GM21737 (cell line): ENCODE measurements around the gene UBL4A.
A peak's percentile ranks its signal among the peaks of the same experiment; 100 is the strongest.

ENCODE experiments used
- ATAC-seq: cut with Tn5 transposase; IDR thresholded peaks from one replicate; pipeline ENCODE4 v1.9.1; 2021; ENCODE audit warnings: mild to moderate bottlenecking, moderate library complexity; ENCODE audit not compliant: unreplicated experiment

The UBL4A gene

DNA sequence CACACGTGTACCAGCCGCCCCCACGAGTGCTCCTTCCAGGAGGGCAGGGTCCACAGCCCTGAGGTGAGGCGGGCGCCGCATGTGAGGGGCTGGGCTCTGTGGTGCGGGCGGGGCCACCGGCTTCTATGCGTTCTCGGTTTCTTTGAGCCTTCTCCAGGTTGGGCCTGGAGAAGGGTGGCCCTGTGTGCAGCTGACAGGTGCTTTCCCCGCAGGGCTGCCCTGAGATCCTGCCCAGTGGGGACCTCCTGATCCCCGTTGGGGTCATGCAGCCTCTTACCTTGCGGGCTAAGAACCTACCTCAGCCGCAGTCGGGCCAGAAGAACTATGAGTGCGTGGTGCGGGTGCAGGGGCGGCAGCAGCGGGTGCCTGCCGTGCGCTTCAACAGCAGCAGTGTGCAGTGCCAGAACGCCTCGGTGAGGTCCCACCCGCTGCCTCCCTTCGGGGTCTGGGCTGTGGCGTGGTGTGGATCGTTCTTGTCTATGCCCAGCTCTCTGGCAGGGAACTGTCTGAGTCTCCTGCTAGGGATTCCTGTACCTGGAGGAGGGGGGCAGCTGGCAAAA lies 21.5 kb downstream of the UBL4A start:
- ATAC-seq: no peak

- no peak for ATAC-seq
Measured at GRCh38 chrX:154463611-154464220, 22.7 kb downstream of the UBL4A start.

GRCh38 chrX:154462396-154462795 lies 24.0 kb downstream of the UBL4A start:
- no peak for ATAC-seq

GRCh38 chrX:154460326-154460725 lies 26.1 kb downstream of the UBL4A start:
- no peak for ATAC-seq

- no peak for ATAC-seq
Measured at GRCh38 chrX:154459832-154460231, 26.6 kb downstream of the UBL4A start.

GRCh38 chrX:154458954-154459778 lies 27.2 kb downstream of the UBL4A start:
- ATAC-seq: no peak

DNA sequence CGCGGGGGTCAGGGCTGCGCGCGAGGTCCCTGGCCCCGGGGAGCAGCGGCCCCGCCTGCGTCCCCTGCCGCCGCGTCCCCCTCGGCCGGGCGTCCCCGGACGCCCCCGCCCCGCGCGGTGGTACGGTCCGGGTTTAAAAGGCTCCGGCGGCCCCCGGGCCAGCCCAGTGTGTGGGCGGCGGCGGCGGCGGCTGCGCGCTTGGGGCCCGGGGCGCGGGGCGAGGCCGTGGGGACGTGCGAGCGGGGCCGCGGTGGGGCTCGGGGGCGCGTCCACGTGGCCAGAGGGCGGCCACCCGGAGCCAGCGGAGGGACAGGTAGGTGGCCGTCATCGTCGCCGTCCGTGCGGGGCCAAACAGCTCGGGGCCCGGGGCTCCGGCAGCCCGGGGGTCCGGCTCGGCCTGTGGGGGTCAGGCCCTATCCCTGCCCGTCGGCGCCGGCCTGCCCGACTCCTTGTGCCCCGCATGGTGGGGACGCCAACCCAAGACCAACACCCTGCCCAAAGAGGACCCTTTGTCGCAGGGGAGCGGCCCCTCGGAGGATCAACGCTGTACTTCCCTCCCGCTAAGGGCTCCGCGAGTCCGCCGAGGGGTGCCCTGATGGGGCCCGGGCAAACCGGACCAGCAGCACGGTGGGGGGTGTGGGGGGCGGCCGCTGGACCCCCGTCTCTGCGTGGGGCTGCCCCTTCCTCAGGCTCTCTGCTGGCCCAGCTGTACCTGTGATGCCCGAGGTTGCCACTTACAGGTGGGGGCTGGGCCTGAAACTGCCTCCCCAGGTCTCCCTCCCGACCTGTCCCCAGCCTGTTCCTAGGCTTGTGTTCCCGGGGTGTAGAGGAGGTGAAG lies 28.1 kb downstream of the UBL4A start, which contains the start of gene PLXNA3:
PLXNA3 (plus strand) TSS at position 166 of the 838 bp plus-strand sequence. CDS start 1,903 bp downstream, outside the sequence.
- ATAC-seq: peak; percentile 57

DNA sequence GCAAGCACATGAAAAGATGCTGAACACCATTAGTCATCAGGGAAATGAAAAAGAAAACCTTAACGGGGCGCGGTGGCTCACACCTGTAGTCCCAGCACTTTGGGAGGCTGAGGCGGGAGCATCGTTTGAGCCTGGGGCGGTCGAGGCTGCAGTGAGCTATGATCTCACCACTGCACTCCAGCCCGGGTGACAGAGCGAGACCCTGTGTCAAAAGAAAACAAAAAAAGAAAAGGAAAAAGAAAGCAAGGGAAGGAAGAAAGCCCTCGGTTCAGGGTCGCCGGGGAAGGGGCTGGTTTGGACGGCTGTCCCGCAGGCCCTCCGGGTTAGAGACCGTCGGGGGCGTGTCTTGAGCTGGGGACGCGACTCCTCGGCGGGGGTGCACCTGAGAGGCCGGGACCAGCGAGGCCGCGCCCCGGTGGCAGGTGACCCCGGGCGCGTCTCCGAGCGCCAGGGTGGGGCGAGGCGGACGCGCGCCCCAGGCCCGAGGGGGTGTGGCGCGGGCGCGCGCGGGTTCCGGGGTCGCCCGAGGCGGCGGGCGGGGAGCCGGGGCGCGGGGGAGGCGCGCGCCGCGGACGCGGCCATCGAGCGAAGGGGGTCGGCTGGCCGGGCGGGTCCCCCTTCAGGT lies 28.8 kb downstream of the UBL4A start:
- peak; percentile 50 for ATAC-seq

DNA sequence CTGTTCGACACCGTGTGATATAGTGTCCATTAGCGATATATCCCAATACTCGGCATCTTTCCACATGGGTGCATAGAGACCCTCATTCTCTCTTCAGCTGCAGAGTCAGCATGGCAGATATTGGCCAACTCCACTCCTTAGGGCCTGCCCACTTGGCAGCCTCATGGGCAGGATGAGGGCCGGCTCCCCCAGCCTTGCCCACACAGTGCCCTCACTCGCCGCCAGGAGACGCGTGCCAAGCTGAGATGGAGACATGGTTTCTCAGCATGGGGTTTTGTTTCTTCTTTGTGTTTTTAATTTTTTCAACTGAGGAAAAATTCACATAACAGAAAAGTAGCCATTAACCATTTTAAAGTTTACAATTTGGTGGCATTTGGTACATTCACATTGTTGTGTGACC lies 33.6 kb downstream of the UBL4A start:
- no peak for ATAC-seq

GRCh38 chrX:154450312-154450711 lies 36.1 kb downstream of the UBL4A start:
- no peak for ATAC-seq

- no peak for ATAC-seq
Measured at GRCh38 chrX:154449618-154450017, 36.8 kb downstream of the UBL4A start.

DNA sequence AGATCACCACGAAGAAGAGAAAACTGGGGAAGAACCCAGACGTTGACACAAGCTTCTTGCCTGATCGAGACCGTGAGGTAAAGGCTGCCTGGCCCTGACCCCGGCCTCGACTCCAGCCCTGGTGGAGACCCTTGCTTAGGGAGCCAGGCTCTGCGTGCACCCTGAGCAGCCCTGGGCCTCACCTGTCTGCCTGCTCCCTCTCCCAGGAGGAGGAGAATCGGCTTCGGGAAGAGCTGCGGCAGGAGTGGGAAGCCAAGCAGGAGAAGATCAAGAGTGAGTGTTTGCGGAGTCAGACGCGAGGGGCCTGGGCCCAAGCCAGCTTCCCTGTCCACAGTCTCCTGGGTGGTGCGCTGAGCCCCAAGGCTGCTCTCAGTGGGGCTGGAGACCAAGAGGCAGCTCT lies 37.9 kb downstream of the UBL4A start:
- ATAC-seq: no peak

GRCh38 chrX:154446430-154446829 lies 40.0 kb downstream of the UBL4A start:
- ATAC-seq: no peak

- ATAC-seq: no peak
Measured at GRCh38 chrX:154445776-154446175, 40.6 kb downstream of the UBL4A start.

GRCh38 chrX:154444755-154445246 lies 41.6 kb downstream of the UBL4A start:
- no peak for ATAC-seq

- peak; percentile 77 for ATAC-seq
Measured at GRCh38 chrX:154443992-154444754, 42.2 kb downstream of the UBL4A start, which contains the start of gene FAM50A. TSS of gene FAM50A (plus strand) at chrX:154444141. CDS start at chrX:154444236, 95 bp downstream.

- ATAC-seq: no peak
Measured at GRCh38 chrX:154443479-154443910, 42.9 kb downstream of the UBL4A start.

- no peak for ATAC-seq
Measured at GRCh38 chrX:154441984-154442707, 44.3 kb downstream of the UBL4A start.

DNA sequence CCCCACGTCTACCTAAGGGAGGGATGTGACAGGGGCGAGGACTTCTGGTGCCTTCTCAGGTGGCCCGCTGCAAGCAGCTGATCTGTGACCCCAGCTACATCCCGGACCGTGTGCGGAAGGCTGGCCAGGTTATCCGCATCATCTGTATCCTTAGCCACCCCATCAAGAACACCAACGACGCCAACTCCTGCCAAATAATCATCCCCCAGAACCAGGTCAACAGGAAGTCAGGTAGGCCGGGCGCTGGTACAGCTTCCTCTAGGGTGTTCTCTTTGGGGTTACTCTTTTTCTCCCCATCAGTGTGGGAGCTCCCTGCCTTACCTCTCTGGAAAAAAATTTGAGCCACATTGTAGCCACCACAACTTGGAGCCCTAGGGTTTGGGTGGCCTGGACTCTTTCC lies 44.9 kb downstream of the UBL4A start:
- no peak for ATAC-seq
